Upper lobe of left lung (tissue), 6 donors: ENCODE data around the gene SLC39A13. TPM values are rescaled to one million over a fixed set of nuclear protein-coding genes. Genes with fewer than 3 reads are reported as not detected.
A peak's percentile ranks its signal among the peaks of the same experiment; 100 is the strongest.

Experiments
- ATAC-seq, 2 donors: fragments of 200-7000 bp; cut with Tn5 transposase; one replicate each; pipeline ENCODE4 v1.9.1; 2022; ENCODE audit warnings: mild to moderate bottlenecking in 2 of 2, moderate library complexity in 2 of 2; ENCODE audit not compliant: low FRiP score in 2 of 2
- DNase-seq, 2 donors: peaks; one replicate each; pipeline ENCODE4 v3.0.0-alpha.2; 2019 to 2020
- H3K27ac ChIP-seq, 4 donors: fragments of 200-600 bp; sonication (generic); one replicate each; pipeline ENCODE4 v1.5.1; 2016 to 2019
- H3K27me3 ChIP-seq, 4 donors: fragments of 200-600 bp; sonication (generic); one replicate each; pipeline ENCODE4 v1.5.1; 2017 to 2019
- H3K36me3 ChIP-seq, 4 donors: fragments of 200-600 bp; sonication (generic); one replicate each; pipeline ENCODE4 v1.5.1; 2016 to 2019
- H3K4me1 ChIP-seq, 4 donors: fragments of 200-600 bp; sonication (generic); one replicate each; pipeline ENCODE4 v1.5.1; 2018 to 2019
- H3K4me3 ChIP-seq, 4 donors: fragments of 200-600 bp; sonication (generic); one replicate each; pipeline ENCODE4 v1.5.1; 2017 to 2019; ENCODE audit warnings: mild to moderate bottlenecking in 2 of 4, moderate library complexity in 1 of 4
- H3K9me3 ChIP-seq, 4 donors: fragments of 200-600 bp; sonication (generic); one replicate each; pipeline ENCODE4 v1.5.1; 2018 to 2019
- CTCF ChIP-seq, 6 experiments: fragments of 450-650 bp in 4 of 6; fragments of 200-600 bp in 2 of 6; sonication (generic) in 2 of 6; IDR thresholded peaks; one replicate each; pipeline ENCODE4 v1.5.1; 2016 to 2019; ENCODE audit warnings: antibody characterized with exemption in 6 of 6
- EP300 ChIP-seq, 4 donors: sonication (generic); formaldehyde crosslinking; IDR thresholded peaks; one replicate each; pipeline ENCODE4 v1.5.1; 2017; ENCODE audit warnings: antibody characterized with exemption in 4 of 4, control low read depth in 2 of 4
- POLR2A ChIP-seq, 4 donors: fragments of 450-650 bp; IDR thresholded peaks; one replicate each; pipeline ENCODE4 v1.5.1; 2016 to 2017; ENCODE audit warnings: antibody characterized with exemption in 4 of 4, mild to moderate bottlenecking in 2 of 4
- POLR2AphosphoS5 ChIP-seq, 2 donors: sonication (generic); formaldehyde crosslinking; IDR thresholded peaks; one replicate each; pipeline ENCODE4 v1.5.1; 2017; ENCODE audit warnings: antibody characterized with exemption in 2 of 2
- WGBS, 2 donors: methylation state at CpG; one replicate each; pipeline ENCODE4 v1.1.5; 2017 to 2018; 5-methylcytosine and 5-hydroxymethylcytosine counted together
- total RNA-seq, 6 donors: library from RNA; depleted of rRNA in 4 of 6; stranded (reverse); fragments of >200 nt in 4 of 6; gene quantifications; one replicate each; pipeline versions ENCODE4 v1.1.0 to v1.2.1, GENCODE V29; 2016 to 2021
- donor health status: DM: no; HTN: no; CAD: no; lungs with moderate emphysema.
- donor health status: DM: no; HTN: yes; CAD: no; lungs with severe emphysema.

SLC39A13 gene
- 10 to 100 TPM; 47.9 to 98.8 (median 62.8) TPM for total RNA-seq

DNA sequence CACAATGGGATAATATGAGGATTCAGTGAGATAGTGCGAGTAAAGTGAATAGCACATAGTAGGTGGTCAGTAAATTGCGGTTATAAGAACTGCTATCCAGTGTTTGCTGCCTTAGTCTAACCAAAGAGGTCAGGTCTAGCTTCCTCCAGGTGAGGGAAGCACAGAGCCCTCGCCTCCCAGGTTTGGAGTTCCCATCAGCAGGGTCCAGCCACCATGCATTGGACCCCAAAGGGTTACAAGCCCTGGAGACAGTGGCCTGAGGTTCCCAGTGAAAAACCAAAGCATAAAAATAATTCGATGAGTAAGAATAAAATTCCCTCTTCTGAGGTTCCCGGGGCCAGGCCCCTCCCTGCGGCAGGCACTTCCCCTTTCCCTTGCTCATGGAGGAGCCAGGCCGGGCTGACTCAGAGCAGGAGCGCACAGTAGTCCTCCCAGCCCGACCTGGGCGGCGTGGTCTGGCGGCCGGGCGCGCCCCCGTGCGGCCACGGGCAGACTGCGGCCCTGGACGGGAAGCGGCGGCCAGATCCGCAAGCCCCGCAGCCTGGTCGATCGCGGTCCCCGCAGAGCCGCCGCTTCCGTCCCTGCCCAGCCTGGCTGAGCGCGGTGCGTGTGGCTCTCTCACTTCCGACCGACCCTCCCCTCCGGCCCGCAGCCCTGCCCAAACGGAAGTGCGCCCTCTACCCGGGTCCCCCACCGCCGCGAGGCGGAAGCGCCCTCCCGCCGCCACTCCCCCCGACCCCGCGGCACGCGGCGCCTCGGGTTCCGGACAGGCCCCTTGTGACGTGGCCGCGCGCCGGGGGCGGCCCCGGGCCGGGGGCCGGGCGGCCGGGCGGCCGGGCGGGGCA, at the start of gene SLC39A13:
Gene SLC39A13, plus strand, starts transcription at position 845 of the 845 bp plus-strand sequence. CDS start 1,505 bp downstream, outside the sequence.
- 2 to 13% methylated on average over 4 to 32 of the region's 70 CpGs for WGBS, 2 donors
- H3K27ac ChIP-seq, result peak within 1 kb of the TSS; percentile 93 to 95 (median 94)
- ATAC-seq (peak; percentile 95), DNase-seq (peak; percentile 96 to 99)
- peak within 1 kb of the TSS; percentile 57 to 90 (median 62) for H3K4me3 ChIP-seq
- peak in 3 of 4 donors; percentile 68 to 97 (median 73) for TF ChIP-seq POLR2A (IDR thresholded peaks at IDR 0.05)
- TF ChIP-seq POLR2AphosphoS5 (IDR thresholded peaks at IDR 0.05), result peak; percentile 88 to 89
- TF ChIP-seq CTCF (IDR thresholded peaks at IDR 0.05), result peak; percentile 80 to 100 (median 98)
- TF ChIP-seq EP300 (IDR thresholded peaks at IDR 0.05), result peak in 1 of 4 donors; percentile 61
- H3K9me3 ChIP-seq, result no peaks in the 10 kb centered on the region
- H3K4me1 ChIP-seq, result peaks cover 31 to 41% (median 35%) of the 10 kb centered on the region in 4 donors
- H3K36me3 ChIP-seq, result peaks cover 0 to 30% (median 4%) of the 10 kb centered on the region in 4 donors
- no peaks in the 10 kb centered on the region for H3K27me3 ChIP-seq

DNA sequence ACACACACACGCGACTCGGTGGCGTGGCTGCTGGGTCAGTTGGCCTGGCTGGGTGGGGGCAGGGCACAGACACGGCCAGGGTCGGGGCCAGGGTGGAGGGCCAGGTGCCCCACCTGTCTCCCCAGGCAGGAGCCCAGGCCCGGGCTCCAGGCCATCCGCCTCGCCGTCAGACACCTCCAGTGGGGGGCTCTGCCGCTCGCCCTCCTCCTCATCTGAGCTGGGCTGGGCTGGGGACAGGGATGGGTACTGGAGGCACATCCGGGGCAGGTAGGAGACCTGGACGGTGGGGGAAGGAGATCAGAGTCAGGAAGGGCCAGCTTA, 49.7 kb upstream of the SLC39A13 start:
- Histone ChIP-seq H3K9me3 (no peaks in the 10 kb centered on the region), H3K36me3 (no peaks in the 10 kb centered on the region), H3K4me3 (no peak overlapping the region), H3K4me1 (peaks cover 3 to 11% (median 5%) of the 10 kb centered on the region in 4 donors), H3K27me3 (no peaks in the 10 kb centered on the region), H3K27ac (peak overlapping the region in 1 of 4 donors; percentile 21)
- WGBS, 2 donors, result 75 to 90% methylated on average over 2 to 13 of the region's 14 CpGs
- DNase-seq, result no peak
- TF ChIP-seq POLR2AphosphoS5 (IDR thresholded peaks at IDR 0.05) (no peak), EP300 (IDR thresholded peaks at IDR 0.05) (no peak), CTCF (IDR thresholded peaks at IDR 0.05) (no peak), POLR2A (IDR thresholded peaks at IDR 0.05) (no peak)
- no peak for ATAC-seq

DNA sequence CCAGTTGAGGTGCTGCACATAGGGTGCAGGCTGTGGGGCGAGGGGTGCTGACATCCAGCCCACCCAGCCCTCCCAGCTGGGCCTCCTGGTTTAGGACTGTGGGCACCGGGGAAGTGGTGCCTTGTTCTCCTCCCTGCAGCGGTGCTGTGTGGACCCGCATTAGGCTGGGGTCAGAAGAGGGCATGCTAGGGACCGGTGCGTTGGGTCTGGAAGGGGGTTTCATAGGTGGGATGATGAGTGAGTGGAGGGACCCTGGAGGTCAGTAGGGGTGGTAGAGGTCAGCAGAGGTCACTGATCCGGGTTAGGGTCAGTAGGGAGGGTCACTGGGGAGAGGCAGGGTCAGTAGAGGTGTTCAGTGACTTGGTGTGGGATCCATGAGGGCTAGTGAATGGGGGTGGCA, 49.2 kb upstream of the SLC39A13 start:
- no peaks in the 10 kb centered on the region for H3K27me3 ChIP-seq
- peaks cover 3 to 11% (median 5%) of the 10 kb centered on the region in 4 donors for H3K4me1 ChIP-seq
- H3K4me3 ChIP-seq, result no peak overlapping the region
- peak overlapping the region in 1 of 4 donors; percentile 42 for H3K27ac ChIP-seq
- H3K36me3 ChIP-seq, result no peaks in the 10 kb centered on the region
- no peak for DNase-seq
- 59 to 77% methylated on average over 7 of the region's 7 CpGs for WGBS, 2 donors
- no peak for ATAC-seq
- TF ChIP-seq POLR2AphosphoS5 (IDR thresholded peaks at IDR 0.05) (no peak), EP300 (IDR thresholded peaks at IDR 0.05) (no peak), CTCF (IDR thresholded peaks at IDR 0.05) (no peak), POLR2A (IDR thresholded peaks at IDR 0.05) (no peak)
- no peaks in the 10 kb centered on the region for H3K9me3 ChIP-seq

- H3K4me3 ChIP-seq, result no peak overlapping the region
- no peaks in the 10 kb centered on the region for H3K27me3 ChIP-seq
- no peaks in the 10 kb centered on the region for H3K9me3 ChIP-seq
- TF ChIP-seq CTCF (IDR thresholded peaks at IDR 0.05) (no peak), EP300 (IDR thresholded peaks at IDR 0.05) (no peak), POLR2A (IDR thresholded peaks at IDR 0.05) (no peak), POLR2AphosphoS5 (IDR thresholded peaks at IDR 0.05) (no peak)
- DNase-seq (peak; percentile 39 to 69), ATAC-seq (no peak)
- peaks cover 3 to 10% (median 5%) of the 10 kb centered on the region in 4 donors for H3K4me1 ChIP-seq
- 49 to 59% methylated on average over 13 to 17 of the region's 17 CpGs for WGBS, 2 donors
- peak overlapping the region in 1 of 4 donors; percentile 42 for H3K27ac ChIP-seq
- no peaks in the 10 kb centered on the region for H3K36me3 ChIP-seq
Observed at GRCh38 chr11:47359586-47359985, 48.8 kb upstream of the SLC39A13 start.
